GM23248 (cell line): ENCODE results near the gene ABCA1.

Experiments
- EZH2 ChIP-seq: fragments of 200-600 bp; sonication (generic); IDR thresholded peaks from 2 replicates; pipeline ENCODE4 v1.6.1; 2018; ENCODE audit warnings: antibody characterized with exemption, mild to moderate bottlenecking; ENCODE audit not compliant: insufficient read depth, poor library complexity, severe bottlenecking
- EZH2phosphoT487 ChIP-seq: fragments of 200-600 bp; sonication (generic); IDR thresholded peaks from 2 replicates; pipeline ENCODE4 v1.6.1; 2018; ENCODE audit warnings: antibody characterized with exemption, moderate library complexity, mild to moderate bottlenecking, low read depth; ENCODE audit not compliant: insufficient read depth

- TF ChIP-seq EZH2 (no peak), EZH2phosphoT487 (no peak)
These were observed 30.8 kb upstream of the ABCA1 start for GRCh38 chr9:104958751-104959150.
